ENCODE measurements around the gene ZBTB34. TPM values are rescaled to one million over a fixed set of nuclear protein-coding genes. Genes with fewer than 3 reads are reported as not detected.

Gene ZBTB34
- total RNA-seq, 1 donor from 2014 or later = 16.1 TPM

- Mint-ChIP-seq H3K4me3 (no peak overlapping the region), H3K27me3 (ENCODE audit: low read depth) (no peaks in the 10 kb centered on the region), H3K9me3 (no peaks in the 10 kb centered on the region), H3K27ac (ENCODE audit: unreplicated experiment) (no peak overlapping the region), H3K4me1 (peaks cover 20% of the 10 kb centered on the region), H3K36me3 (ENCODE audit: low read depth) (peaks cover 3% of the 10 kb centered on the region)
- no peak for DNase-seq (ENCODE audit: low read depth, low spot score)
- TF ChIP-seq CTCF (conservative IDR thresholded peaks at IDR 0.05) = no peak
These were observed 8.9 kb downstream of the ZBTB34 start for GRCh38 chr9:126869368-126869767.

GRCh38 chr9:126872516-126872915 lies 12.1 kb downstream of the ZBTB34 start:
- peak overlapping the region; percentile 25 for H3K27ac Mint-ChIP-seq (ENCODE audit: unreplicated experiment)

GRCh38 chr9:126874546-126875314 lies 14.3 kb downstream of the ZBTB34 start:
- H3K9me3 Mint-ChIP-seq = no peaks in the 10 kb centered on the region
- H3K4me3 Mint-ChIP-seq = no peak overlapping the region
- H3K27me3 Mint-ChIP-seq (ENCODE audit: low read depth) = peaks cover 2% of the 10 kb centered on the region
- no peak overlapping the region for H3K27ac Mint-ChIP-seq (ENCODE audit: unreplicated experiment)
- DNase-seq (ENCODE audit: low read depth, low spot score) = no peak
- TF ChIP-seq CTCF (conservative IDR thresholded peaks at IDR 0.05) = no peak
- peaks cover 17% of the 10 kb centered on the region for H3K4me1 Mint-ChIP-seq
- H3K36me3 Mint-ChIP-seq (ENCODE audit: low read depth) = peaks cover 4% of the 10 kb centered on the region

More at GRCh38 chr9:126872516-126872915, 12.1 kb downstream of the ZBTB34 start:
- Mint-ChIP-seq H3K9me3 (no peaks in the 10 kb centered on the region), H3K36me3 (ENCODE audit: low read depth) (peaks cover 7% of the 10 kb centered on the region), H3K27me3 (ENCODE audit: low read depth) (peaks cover 2% of the 10 kb centered on the region), H3K4me3 (no peak overlapping the region), H3K4me1 (peaks cover 24% of the 10 kb centered on the region)
- no peak for TF ChIP-seq CTCF (conservative IDR thresholded peaks at IDR 0.05)
- no peak for DNase-seq (ENCODE audit: low read depth, low spot score)

GRCh38 chr9:126875756-126876510 lies 15.5 kb downstream of the ZBTB34 start:
- peaks cover 2% of the 10 kb centered on the region for H3K27me3 Mint-ChIP-seq (ENCODE audit: low read depth)
- no peak for DNase-seq (ENCODE audit: low read depth, low spot score)
- H3K36me3 Mint-ChIP-seq (ENCODE audit: low read depth) = peaks cover 4% of the 10 kb centered on the region
- peaks cover 17% of the 10 kb centered on the region for H3K4me1 Mint-ChIP-seq
- H3K27ac Mint-ChIP-seq (ENCODE audit: unreplicated experiment) = no peak overlapping the region
- no peaks in the 10 kb centered on the region for H3K9me3 Mint-ChIP-seq
- peak overlapping the region; percentile 64 for H3K4me3 Mint-ChIP-seq
- TF ChIP-seq CTCF (conservative IDR thresholded peaks at IDR 0.05) = no peak

- no peak for TF ChIP-seq CTCF (conservative IDR thresholded peaks at IDR 0.05)
- Mint-ChIP-seq H3K27me3 (ENCODE audit: low read depth) (peaks cover 2% of the 10 kb centered on the region), H3K4me3 (no peak overlapping the region), H3K4me1 (peaks cover 17% of the 10 kb centered on the region), H3K36me3 (ENCODE audit: low read depth) (peaks cover 4% of the 10 kb centered on the region), H3K9me3 (no peaks in the 10 kb centered on the region), H3K27ac (ENCODE audit: unreplicated experiment) (no peak overlapping the region)
- no peak for DNase-seq (ENCODE audit: low read depth, low spot score)
These were observed 16.1 kb downstream of the ZBTB34 start for GRCh38 chr9:126876531-126876930.
